GM12872 (cell line): ENCODE data around the gene CYB5A.

Source experiments
- TF ChIP-seq, protein P1 (sequence below): IDR thresholded peaks from 3 replicates; pipeline ENCODE4 v1.5.1; 2011; ENCODE audit warnings: low read depth, mild to moderate bottlenecking, low read length, moderate library complexity; ENCODE audit not compliant: insufficient read depth

CYB5A gene

DNA sequence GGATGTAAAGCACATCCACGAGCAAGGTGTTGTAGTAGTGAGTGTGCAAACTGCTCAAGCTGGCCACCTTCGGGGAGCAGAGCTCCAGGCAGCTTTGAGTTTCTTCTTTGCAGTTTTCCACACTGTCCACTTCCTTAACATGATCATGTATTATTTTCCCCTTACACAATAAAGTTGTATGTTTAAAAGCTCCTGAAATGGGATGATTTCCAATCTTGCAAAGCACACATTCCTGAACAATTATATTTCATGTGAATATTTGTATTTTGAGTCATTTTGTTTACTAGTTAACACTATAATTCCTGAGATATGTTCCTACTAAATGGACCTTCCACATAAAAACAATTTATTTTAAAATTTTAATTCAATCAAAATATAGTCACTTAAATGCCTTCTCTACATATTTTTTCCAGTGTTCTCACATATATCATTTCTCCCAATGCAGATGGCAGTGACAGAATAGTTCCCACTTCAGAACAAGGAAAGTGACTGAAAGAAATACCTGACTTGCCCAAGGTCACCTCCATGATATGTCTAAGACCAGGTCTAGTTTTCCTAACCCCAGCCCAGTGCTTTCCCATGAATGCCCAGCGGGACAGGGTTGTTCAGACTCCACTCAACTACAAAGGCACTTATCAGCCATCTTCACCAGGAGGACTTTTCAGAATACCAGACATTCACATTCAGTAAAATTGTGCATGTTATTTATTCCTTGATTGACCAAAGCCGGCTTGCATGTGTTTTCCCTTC is 5.5 kb downstream of the CYB5A start:
- TF ChIP-seq, protein P1, sequence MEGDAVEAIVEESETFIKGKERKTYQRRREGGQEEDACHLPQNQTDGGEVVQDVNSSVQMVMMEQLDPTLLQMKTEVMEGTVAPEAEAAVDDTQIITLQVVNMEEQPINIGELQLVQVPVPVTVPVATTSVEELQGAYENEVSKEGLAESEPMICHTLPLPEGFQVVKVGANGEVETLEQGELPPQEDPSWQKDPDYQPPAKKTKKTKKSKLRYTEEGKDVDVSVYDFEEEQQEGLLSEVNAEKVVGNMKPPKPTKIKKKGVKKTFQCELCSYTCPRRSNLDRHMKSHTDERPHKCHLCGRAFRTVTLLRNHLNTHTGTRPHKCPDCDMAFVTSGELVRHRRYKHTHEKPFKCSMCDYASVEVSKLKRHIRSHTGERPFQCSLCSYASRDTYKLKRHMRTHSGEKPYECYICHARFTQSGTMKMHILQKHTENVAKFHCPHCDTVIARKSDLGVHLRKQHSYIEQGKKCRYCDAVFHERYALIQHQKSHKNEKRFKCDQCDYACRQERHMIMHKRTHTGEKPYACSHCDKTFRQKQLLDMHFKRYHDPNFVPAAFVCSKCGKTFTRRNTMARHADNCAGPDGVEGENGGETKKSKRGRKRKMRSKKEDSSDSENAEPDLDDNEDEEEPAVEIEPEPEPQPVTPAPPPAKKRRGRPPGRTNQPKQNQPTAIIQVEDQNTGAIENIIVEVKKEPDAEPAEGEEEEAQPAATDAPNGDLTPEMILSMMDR: no peak

DNA sequence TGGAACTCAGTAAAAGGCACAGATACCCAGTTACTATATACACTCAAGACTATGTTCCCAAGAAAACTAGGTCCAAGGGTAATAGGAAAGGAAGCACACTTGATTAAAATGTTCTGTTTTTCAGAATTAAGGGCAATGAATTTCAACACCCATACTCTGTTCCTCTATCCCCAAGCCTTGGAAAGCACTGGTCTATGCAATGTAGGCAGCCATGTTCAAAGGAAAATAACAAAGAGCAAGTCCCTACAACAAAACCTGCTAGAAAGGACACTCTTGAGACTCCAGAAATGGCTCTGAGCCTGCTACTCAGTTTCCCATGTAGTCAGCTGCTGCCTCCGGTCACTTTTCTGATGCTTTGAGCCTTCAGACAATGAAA is 6.8 kb downstream of the CYB5A start:
- TF ChIP-seq, protein P1: no peak

DNA sequence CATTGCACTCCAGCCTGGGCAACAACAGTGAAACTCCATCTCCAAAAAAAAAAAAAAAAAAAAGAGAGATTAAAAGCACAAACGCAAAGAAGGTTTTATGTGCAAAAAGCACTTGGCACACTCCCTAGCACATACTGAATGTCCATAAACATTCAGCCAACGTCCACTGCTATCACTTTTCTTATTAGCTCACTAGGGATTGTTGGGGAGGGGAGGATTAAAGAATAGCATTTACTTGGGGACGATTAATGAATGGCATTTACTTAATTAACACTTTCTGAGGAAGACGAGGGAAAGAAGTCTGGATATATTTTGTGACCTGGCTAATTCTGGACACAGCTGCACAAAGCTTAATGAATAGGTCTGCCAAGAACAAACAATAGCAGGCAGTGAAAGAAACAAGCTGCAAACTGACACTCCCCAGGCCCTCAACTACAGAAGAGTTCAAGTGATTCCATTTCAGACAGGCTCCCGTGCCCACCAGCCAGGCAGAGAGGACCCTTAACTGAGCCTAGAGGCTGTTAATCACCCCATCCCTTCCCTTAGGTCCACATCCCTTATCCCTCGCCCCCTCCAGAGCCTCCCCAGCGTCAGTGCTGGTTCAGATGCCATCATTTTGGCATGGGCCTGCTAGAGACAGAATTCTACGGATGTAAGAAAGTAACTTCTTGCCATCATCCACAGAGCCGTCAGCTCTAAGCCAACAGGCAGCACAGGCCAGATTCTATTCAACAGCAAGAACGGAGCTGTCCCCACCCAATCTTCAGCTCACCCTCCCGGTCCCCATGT is 7.4 kb downstream of the CYB5A start:
- TF ChIP-seq, protein P1: no peak

DNA sequence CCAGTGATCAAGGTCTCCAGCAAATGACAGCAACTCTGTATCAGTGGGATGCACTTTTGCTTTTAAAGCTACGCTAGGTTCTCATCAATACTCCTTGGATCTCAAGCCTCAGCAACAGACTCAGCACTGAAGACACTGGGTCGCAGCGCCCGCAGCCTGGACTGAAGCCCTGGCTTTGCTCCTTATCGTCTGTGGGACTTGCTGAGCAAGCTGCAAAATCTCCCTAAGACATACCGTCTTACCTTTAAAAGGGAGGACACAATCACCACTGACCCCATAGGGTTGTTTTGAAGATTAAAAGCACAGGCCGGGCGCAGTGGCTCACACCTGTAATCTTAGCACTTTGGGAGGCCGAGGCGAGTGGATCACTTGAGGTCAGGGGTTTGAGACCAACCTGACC is 8.1 kb downstream of the CYB5A start:
- TF ChIP-seq, protein P1: no peak

DNA sequence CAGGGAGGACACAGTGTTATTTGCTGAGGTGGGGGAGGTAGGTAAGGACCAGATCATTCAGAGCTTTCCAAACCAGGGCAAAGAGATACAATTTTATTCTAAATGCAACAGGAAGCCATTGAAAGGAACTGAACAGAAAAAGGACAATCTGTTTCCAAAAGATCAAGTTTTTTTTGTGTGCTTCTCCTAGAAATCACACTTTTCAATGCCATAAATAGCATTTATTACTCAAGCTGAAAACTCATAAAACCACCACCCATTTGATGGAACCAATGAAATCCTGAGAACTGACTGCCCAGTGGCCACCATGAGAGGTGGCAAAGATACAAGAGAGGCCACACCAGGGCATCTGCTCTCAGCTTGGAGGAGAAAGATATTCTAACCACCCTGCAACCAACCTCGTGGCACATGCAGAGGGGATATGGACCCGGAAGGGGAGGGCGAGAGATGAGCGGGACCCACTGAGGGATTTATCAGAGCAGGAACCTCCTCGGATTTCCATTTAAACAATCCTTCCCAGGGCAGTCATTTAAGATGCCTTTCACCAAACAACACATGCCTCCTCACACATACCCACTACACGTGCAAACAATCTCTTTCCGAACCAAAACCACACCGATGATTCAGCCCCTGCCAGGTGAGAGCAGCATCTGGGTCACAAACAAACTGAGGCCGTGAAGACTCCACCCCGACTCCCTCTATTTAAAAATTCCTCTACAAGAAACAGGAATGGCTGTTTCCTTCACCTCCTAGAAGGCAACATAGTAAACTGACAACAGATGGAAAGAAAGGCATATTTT is 8.8 kb downstream of the CYB5A start:
- TF ChIP-seq, protein P1: no peak

DNA sequence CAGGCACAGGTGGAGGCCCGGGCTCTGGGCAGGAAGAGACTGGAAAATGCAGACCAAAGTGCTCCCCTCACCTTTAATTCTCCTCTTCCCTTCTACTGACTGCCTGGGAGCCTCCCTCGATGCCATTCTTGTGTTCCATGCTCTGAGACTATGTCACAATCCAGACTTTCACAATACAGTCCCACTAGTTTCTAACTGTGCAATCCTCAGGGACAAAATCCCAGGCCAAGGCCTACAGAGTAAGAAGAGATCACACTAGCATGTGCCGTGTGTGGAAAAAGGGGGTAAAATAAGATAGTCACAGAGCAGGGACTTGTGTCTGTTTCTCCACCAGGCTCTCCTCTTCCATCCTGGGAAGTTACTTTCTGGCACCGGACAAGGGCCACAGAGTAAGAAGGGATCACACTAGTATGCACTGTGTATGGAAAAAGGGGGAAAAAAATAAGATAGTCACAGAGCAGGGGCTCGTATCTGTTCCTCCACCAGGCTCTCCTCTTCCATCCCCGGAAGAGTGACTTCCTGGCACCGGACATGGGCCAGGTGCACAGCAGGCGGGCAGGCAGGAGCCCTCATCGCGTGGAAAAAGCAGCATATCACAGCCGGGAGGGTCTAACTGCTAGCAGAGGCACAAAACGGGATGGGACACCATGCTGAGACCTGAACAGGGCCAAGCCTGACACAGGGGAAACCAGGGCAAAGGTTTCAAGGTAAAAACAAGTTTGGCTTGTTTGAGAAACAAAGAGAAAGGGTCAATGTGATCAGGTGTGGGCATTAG is 9.6 kb downstream of the CYB5A start:
- TF ChIP-seq, protein P1: no peak
